ENCODE measurements around the gene PFAS. TPM values are rescaled to one million over a fixed set of nuclear protein-coding genes. Genes with fewer than 3 reads are reported as not detected.

PFAS gene
- total RNA-seq, 1 experiment from 2014 or later = 44.1 TPM

DNA sequence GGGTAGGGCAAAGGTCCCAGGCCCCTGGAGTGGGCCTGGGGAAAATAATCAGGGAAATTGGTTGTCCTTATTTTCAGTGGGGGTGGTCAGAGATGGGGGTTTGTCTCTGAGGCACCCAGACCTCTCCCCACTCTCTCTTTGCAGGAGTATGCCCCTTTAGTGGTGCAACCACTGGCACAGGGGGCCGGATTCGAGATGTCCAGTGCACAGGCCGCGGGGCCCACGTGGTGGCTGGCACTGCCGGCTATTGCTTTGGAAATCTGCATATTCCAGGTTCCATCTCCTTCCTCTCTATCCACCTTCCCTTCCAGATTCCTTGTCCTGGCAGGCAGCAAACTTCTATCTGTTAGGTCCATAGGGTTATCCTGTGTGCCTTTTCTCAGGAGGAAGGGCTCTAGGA, 7.6 kb downstream of the PFAS start:
- Histone ChIP-seq H3K4me3 (ENCODE audit: low read depth, low read length) (no peak overlapping the region), H3K4me1 (no peaks in the 10 kb centered on the region), H3K27me3 (replicated peaks; ENCODE audit: control insufficient read depth, insufficient read depth, low read length) (no peaks in the 10 kb centered on the region), H3K36me3 (ENCODE audit: control insufficient read depth, insufficient read depth, low read length) (no peaks in the 10 kb centered on the region), H3K9me3 (no peaks in the 10 kb centered on the region)
- Mint-ChIP-seq H3K9me3 (ENCODE audit: unreplicated experiment) (no peaks in the 10 kb centered on the region), H3K36me3 (ENCODE audit: insufficient read depth, unreplicated experiment) (peaks cover 25% of the 10 kb centered on the region), H3K27me3 (ENCODE audit: insufficient read depth, unreplicated experiment) (no peaks in the 10 kb centered on the region), H3K4me3 (ENCODE audit: unreplicated experiment) (no peak overlapping the region), H3K4me1 (ENCODE audit: low read depth, unreplicated experiment) (no peaks in the 10 kb centered on the region), H3K27ac (ENCODE audit: unreplicated experiment) (no peak overlapping the region)
- ChIA-PET CTCF (interaction anchor here (1.6 kb wide), 1 partner anchor 44 kb away, joined by 4 read pairs; no protein-coding TSS in a partner anchor), POLR2A (no interaction called here)
- DNase-seq = no peak
- no TSS peak for BruUV-seq (replicated peaks)
- no peak for TF ChIP-seq CTCF (IDR thresholded peaks at IDR 0.05; ENCODE audit: insufficient read depth in 1 of 2, low read depth in 1 of 2, low read length in 1 of 2, severe bottlenecking in 1 of 2, unreplicated experiment in 1 of 2)
- intact Hi-C loops (cut with micrococcal nuclease; ENCODE audit: unreplicated experiment) = no loop called here

DNA sequence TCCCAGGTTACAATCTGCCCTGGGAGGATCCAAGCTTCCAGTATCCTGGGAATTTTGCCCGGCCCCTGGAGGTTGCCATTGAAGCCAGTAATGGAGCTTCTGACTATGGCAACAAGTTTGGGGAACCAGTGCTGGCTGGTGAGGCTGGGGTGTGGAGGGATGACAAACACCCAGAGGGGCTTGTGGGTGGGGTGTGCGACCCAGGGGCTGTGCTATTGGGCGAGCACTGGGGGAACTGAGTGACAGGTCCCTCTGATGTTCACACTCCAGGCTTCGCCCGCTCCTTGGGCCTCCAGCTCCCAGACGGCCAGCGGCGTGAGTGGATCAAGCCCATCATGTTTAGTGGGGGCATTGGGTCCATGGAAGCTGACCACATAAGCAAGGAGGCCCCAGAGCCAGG, 8.7 kb downstream of the PFAS start:
- POLR2A ChIA-PET = no interaction called here
- CTCF ChIA-PET = interaction anchor here (0.6 kb wide), 1 partner anchor 18 kb away, joined by 3 read pairs; no protein-coding TSS in a partner anchor
- intact Hi-C loops (cut with micrococcal nuclease; ENCODE audit: unreplicated experiment) = no loop called here
- no peak overlapping the region for H3K27ac Mint-ChIP-seq (ENCODE audit: unreplicated experiment)
- H3K9me3 Mint-ChIP-seq (ENCODE audit: unreplicated experiment) = no peaks in the 10 kb centered on the region
- no peaks in the 10 kb centered on the region for H3K9me3 ChIP-seq
- no peak for TF ChIP-seq CTCF (IDR thresholded peaks at IDR 0.05; ENCODE audit: insufficient read depth in 1 of 2, low read depth in 1 of 2, low read length in 1 of 2, severe bottlenecking in 1 of 2, unreplicated experiment in 1 of 2)
- H3K4me3 ChIP-seq (ENCODE audit: low read depth, low read length) = no peak overlapping the region
- DNase-seq = no peak
- no peak overlapping the region for H3K4me3 Mint-ChIP-seq (ENCODE audit: unreplicated experiment)
- no peaks in the 10 kb centered on the region for H3K27me3 ChIP-seq (replicated peaks; ENCODE audit: control insufficient read depth, insufficient read depth, low read length)
- H3K36me3 Mint-ChIP-seq (ENCODE audit: insufficient read depth, unreplicated experiment) = peaks cover 27% of the 10 kb centered on the region
- H3K4me1 ChIP-seq = no peaks in the 10 kb centered on the region
- H3K27me3 Mint-ChIP-seq (ENCODE audit: insufficient read depth, unreplicated experiment) = no peaks in the 10 kb centered on the region
- no peaks in the 10 kb centered on the region for H3K36me3 ChIP-seq (ENCODE audit: control insufficient read depth, insufficient read depth, low read length)
- no peaks in the 10 kb centered on the region for H3K4me1 Mint-ChIP-seq (ENCODE audit: low read depth, unreplicated experiment)
- no TSS peak for BruUV-seq (replicated peaks)

- H3K9me3 ChIP-seq = no peaks in the 10 kb centered on the region
- intact Hi-C loops (cut with micrococcal nuclease; ENCODE audit: unreplicated experiment) = no loop called here
- peaks cover 19% of the 10 kb centered on the region for H3K36me3 Mint-ChIP-seq (ENCODE audit: insufficient read depth, unreplicated experiment)
Observed at GRCh38 chr17:8264320-8264719, 15.2 kb downstream of the PFAS start.

More at GRCh38 chr17:8264320-8264719, 15.2 kb downstream of the PFAS start:
- Histone ChIP-seq H3K36me3 (ENCODE audit: control insufficient read depth, insufficient read depth, low read length) (no peaks in the 10 kb centered on the region), H3K27me3 (replicated peaks; ENCODE audit: control insufficient read depth, insufficient read depth, low read length) (no peaks in the 10 kb centered on the region), H3K4me3 (ENCODE audit: low read depth, low read length) (no peak overlapping the region), H3K4me1 (no peaks in the 10 kb centered on the region)
- CTCF ChIA-PET = no interaction called here
- TF ChIP-seq CTCF (IDR thresholded peaks at IDR 0.05; ENCODE audit: insufficient read depth in 1 of 2, low read depth in 1 of 2, low read length in 1 of 2, severe bottlenecking in 1 of 2, unreplicated experiment in 1 of 2) = no peak
- Mint-ChIP-seq H3K4me1 (ENCODE audit: low read depth, unreplicated experiment) (no peaks in the 10 kb centered on the region), H3K27ac (ENCODE audit: unreplicated experiment) (no peak overlapping the region), H3K9me3 (ENCODE audit: unreplicated experiment) (no peaks in the 10 kb centered on the region), H3K4me3 (ENCODE audit: unreplicated experiment) (no peak overlapping the region), H3K27me3 (ENCODE audit: insufficient read depth, unreplicated experiment) (no peaks in the 10 kb centered on the region)
- no TSS peak for BruUV-seq (replicated peaks)
- POLR2A ChIA-PET = no interaction called here
- no peak for DNase-seq

Data from Caco-2 (cell line).